Parathyroid adenoma (tissue), 2 donors: ENCODE data around the gene SPATA9.

Source experiments
- H2AFZ ChIP-seq: fragments of 300-600 bp; sonication (generic); one replicate; pipeline ENCODE4 v1.7.0; 2017; ENCODE audit warnings: antibody characterized with exemption, mild to moderate bottlenecking
- H3K27ac ChIP-seq: fragments of 300-600 bp; sonication (generic); one replicate; pipeline ENCODE4 v1.7.0; 2017
- H3K27me3 ChIP-seq: fragments of 300-600 bp; sonication (generic); one replicate; pipeline ENCODE4 v1.7.0; 2017; ENCODE audit warnings: low read length; ENCODE audit not compliant: control insufficient read depth, insufficient read depth
- H3K36me3 ChIP-seq: fragments of 300-600 bp; sonication (generic); one replicate; pipeline ENCODE4 v1.7.0; 2017; ENCODE audit warnings: low read length; ENCODE audit not compliant: control insufficient read depth, insufficient read depth
- H3K4me1 ChIP-seq: fragments of 300-600 bp; sonication (generic); one replicate; pipeline ENCODE4 v1.7.0; 2017; ENCODE audit warnings: control low read depth
- H3K4me2 ChIP-seq: fragments of 300-600 bp; sonication (generic); one replicate; pipeline ENCODE4 v1.7.0; 2017; ENCODE audit warnings: low read length
- H3K4me3 ChIP-seq: fragments of 300-600 bp; sonication (generic); one replicate; pipeline ENCODE4 v1.7.0; 2017; ENCODE audit warnings: low read depth, low read length
- H3K79me2 ChIP-seq: fragments of 300-600 bp; sonication (generic); one replicate; pipeline ENCODE4 v1.7.0; 2017; ENCODE audit warnings: control low read depth
- H3K9ac ChIP-seq: fragments of 300-600 bp; sonication (generic); one replicate; pipeline ENCODE4 v1.7.0; 2017; ENCODE audit warnings: mild to moderate bottlenecking
- H3K9me3 ChIP-seq: fragments of 300-600 bp; sonication (generic); one replicate; pipeline ENCODE4 v1.7.0; 2017; ENCODE audit warnings: low read length; ENCODE audit not compliant: control insufficient read depth
- CTCF ChIP-seq: fragments of 300-600 bp; sonication (generic); IDR thresholded peaks from one replicate; pipeline ENCODE4 v1.7.0; 2017; ENCODE audit warnings: antibody characterized with exemption, mild to moderate bottlenecking
- donor health status: primary hyperparathyroidism.

Gene SPATA9

GRCh38 chr5:95621839-95622629 lies 60.8 kb downstream of the SPATA9 start:
- no peaks in the 10 kb centered on the region for H3K27me3 ChIP-seq
- H2AFZ ChIP-seq = peak overlapping the region; percentile 92
- H3K9ac ChIP-seq = no peak overlapping the region
- no peaks in the 10 kb centered on the region for H3K79me2 ChIP-seq
- H3K27ac ChIP-seq = peak overlapping the region; percentile 22
- peaks cover 1% of the 10 kb centered on the region for H3K4me1 ChIP-seq
- TF ChIP-seq CTCF = no peak
- no peaks in the 10 kb centered on the region for H3K36me3 ChIP-seq
- no peak overlapping the region for H3K4me2 ChIP-seq
- H3K9me3 ChIP-seq = no peaks in the 10 kb centered on the region
- peak overlapping the region; percentile 23 for H3K4me3 ChIP-seq

DNA sequence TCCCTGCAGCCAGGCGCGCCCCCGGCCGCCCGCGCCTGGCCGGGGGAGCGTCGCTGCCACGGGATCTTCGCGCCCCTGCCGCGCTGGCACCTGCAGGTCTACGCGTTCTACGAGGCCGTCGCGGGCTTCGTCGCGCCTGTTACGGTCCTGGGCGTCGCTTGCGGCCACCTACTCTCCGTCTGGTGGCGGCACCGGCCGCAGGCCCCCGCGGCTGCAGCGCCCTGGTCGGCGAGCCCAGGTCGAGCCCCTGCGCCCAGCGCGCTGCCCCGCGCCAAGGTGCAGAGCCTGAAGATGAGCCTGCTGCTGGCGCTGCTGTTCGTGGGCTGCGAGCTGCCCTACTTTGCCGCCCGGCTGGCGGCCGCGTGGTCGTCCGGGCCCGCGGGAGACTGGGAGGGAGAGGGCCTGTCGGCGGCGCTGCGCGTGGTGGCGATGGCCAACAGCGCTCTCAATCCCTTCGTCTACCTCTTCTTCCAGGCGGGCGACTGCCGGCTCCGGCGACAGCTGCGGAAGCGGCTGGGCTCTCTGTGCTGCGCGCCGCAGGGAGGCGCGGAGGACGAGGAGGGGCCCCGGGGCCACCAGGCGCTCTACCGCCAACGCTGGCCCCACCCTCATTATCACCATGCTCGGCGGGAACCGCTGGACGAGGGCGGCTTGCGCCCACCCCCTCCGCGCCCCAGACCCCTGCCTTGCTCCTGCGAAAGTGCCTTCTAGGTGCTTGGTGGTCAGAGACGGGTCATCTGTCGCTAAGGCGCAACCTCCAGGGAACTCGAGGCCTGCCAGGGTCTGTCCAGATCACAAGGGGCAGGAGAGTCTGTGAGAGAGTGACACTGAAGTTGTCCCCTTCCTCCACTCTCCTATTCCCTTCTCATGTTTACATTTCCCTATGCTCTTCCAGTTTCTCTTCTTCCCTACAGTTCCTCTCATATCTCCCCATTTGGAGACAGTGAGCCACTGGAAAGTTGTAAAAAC lies 61.6 kb downstream of the SPATA9 start:
- Histone ChIP-seq H3K4me1 (peaks cover 2% of the 10 kb centered on the region), H3K4me3 (peak overlapping the region; percentile 23), H3K36me3 (no peaks in the 10 kb centered on the region), H3K27ac (peak overlapping the region; percentile 22), H3K4me2 (peak overlapping the region; percentile 64), H2AFZ (peak overlapping the region; percentile 92), H3K9me3 (no peaks in the 10 kb centered on the region), H3K9ac (no peak overlapping the region), H3K79me2 (no peaks in the 10 kb centered on the region), H3K27me3 (no peaks in the 10 kb centered on the region)
- TF ChIP-seq CTCF = no peak

DNA sequence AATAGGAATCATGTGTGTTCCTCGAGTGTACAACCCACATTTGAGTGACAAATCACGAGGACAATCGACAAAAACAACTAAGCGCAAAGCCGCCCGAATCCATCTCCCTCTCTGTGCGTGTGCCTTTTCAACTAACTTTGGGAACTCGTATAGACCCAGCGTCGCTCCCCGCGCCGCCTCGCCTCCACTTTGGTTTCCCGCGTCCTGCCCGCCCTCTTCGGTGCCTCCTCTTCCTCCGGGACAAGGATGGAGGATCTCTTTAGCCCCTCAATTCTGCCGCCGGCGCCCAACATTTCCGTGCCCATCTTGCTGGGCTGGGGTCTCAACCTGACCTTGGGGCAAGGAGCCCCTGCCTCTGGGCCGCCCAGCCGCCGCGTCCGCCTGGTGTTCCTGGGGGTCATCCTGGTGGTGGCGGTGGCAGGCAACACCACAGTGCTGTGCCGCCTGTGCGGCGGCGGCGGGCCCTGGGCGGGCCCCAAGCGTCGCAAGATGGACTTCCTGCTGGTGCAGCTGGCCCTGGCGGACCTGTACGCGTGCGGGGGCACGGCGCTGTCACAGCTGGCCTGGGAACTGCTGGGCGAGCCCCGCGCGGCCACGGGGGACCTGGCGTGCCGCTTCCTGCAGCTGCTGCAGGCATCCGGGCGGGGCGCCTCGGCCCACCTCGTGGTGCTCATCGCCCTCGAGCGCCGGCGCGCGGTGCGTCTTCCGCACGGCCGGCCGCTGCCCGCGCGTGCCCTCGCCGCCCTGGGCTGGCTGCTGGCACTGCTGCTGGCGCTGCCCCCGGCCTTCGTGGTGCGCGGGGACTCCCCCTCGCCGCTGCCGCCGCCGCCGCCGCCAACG lies 62.5 kb downstream of the SPATA9 start, which contains the start of gene GPR150:
Gene GPR150 (plus strand): TSS at position 58 of the 840 bp plus-strand sequence. CDS start 189 bp downstream, at position 247.
- no peak within 1 kb of the TSS for H3K9ac ChIP-seq
- H3K4me3 ChIP-seq = peak within 1 kb of the TSS; percentile 45
- H3K27ac ChIP-seq = peak within 1 kb of the TSS; percentile 46
- H2AFZ ChIP-seq = peak within 1 kb of the TSS; percentile 92
- peak; percentile 13 for TF ChIP-seq CTCF
- no peaks in the 10 kb centered on the region for H3K9me3 ChIP-seq
- H3K4me2 ChIP-seq = peak within 1 kb of the TSS; percentile 77
- no peaks in the 10 kb centered on the region for H3K27me3 ChIP-seq
- no peaks in the 10 kb centered on the region for H3K79me2 ChIP-seq
- no peaks in the 10 kb centered on the region for H3K36me3 ChIP-seq
- H3K4me1 ChIP-seq = peaks cover 2% of the 10 kb centered on the region

GRCh38 chr5:95619514-95620029 lies 63.2 kb downstream of the SPATA9 start:
- Histone ChIP-seq H3K79me2 (no peaks in the 10 kb centered on the region), H2AFZ (peak overlapping the region; percentile 78), H3K4me2 (peak overlapping the region; percentile 77), H3K4me1 (peaks cover 2% of the 10 kb centered on the region), H3K27ac (no peak overlapping the region), H3K9ac (no peak overlapping the region), H3K4me3 (peak overlapping the region; percentile 45), H3K36me3 (no peaks in the 10 kb centered on the region), H3K27me3 (no peaks in the 10 kb centered on the region), H3K9me3 (no peaks in the 10 kb centered on the region)
- no peak for TF ChIP-seq CTCF
